HepG2 (cell line): Measurements from ENCODE around the gene DLEC1. TPM values are rescaled to one million over a fixed set of nuclear protein-coding genes. Genes with fewer than 3 reads are reported as not detected.
A peak's percentile ranks its signal among the peaks of the same experiment; 100 is the strongest.

Experiments
- CC2D1A ChIP-seq: sonication (generic); formaldehyde crosslinking; IDR thresholded peaks from 2 replicates; pipeline ENCODE4 v1.8.1; 2023; ENCODE audit warnings: mild to moderate bottlenecking, missing genetic modification reagents
- ETV5 ChIP-seq: IDR thresholded peaks from 2 replicates; pipeline ENCODE4 v1.6.1; 2018; ENCODE audit warnings: missing biosample characterization, missing genetic modification reagents, inconsistent platforms, borderline replicate concordance
- FOXK2 ChIP-seq: fragments of 450-650 bp; IDR thresholded peaks from 2 replicates; pipeline ENCODE4 v1.6.1; 2016
- HNRNPH1 ChIP-seq: fragments of 200-400 bp; formaldehyde crosslinking; optimal IDR thresholded peaks from 2 replicates; pipeline ENCODE3; 2017; ENCODE audit warnings: mild to moderate bottlenecking, low read depth, low read length
- HNRNPK ChIP-seq: fragments of 200-400 bp; formaldehyde crosslinking; IDR thresholded peaks from 2 replicates; pipeline ENCODE4 v1.6.1; 2018; ENCODE audit warnings: low read length, low read depth, moderate library complexity, mild to moderate bottlenecking; ENCODE audit not compliant: poor library complexity, severe bottlenecking
- MEIS2 ChIP-seq: sonication (generic); formaldehyde crosslinking; IDR thresholded peaks from 2 replicates; pipeline ENCODE4 v1.9.0; 2021; ENCODE audit warnings: mild to moderate bottlenecking, missing genetic modification reagents
- NFATC3 ChIP-seq: sonication (generic); formaldehyde crosslinking; IDR thresholded peaks from 2 replicates; pipeline ENCODE4 v1.5.1; 2020; ENCODE audit warnings: mild to moderate bottlenecking, missing genetic modification reagents
- POLR2G ChIP-seq: fragments of 200-400 bp; formaldehyde crosslinking; IDR thresholded peaks from 2 replicates; pipeline ENCODE4 v1.6.1; 2018; ENCODE audit warnings: mild to moderate bottlenecking, low read depth, low read length, moderate library complexity
- REXO4 ChIP-seq: sonication (generic); formaldehyde crosslinking; IDR thresholded peaks from 2 replicates; pipeline ENCODE4 v1.8.0; 2022; ENCODE audit warnings: missing genetic modification reagents, mild to moderate bottlenecking, borderline replicate concordance
- ZBTB42 ChIP-seq: sonication (generic); formaldehyde crosslinking; IDR thresholded peaks from 2 replicates; pipeline ENCODE4 v1.5.0; 2020; ENCODE audit warnings: mild to moderate bottlenecking, missing genetic modification reagents
- ZFP82 ChIP-seq: sonication (generic); formaldehyde crosslinking; IDR thresholded peaks from 2 replicates; pipeline ENCODE4 v1.5.1; 2020; ENCODE audit warnings: mild to moderate bottlenecking, missing genetic modification reagents, borderline replicate concordance
- ZNF496 ChIP-seq: sonication (generic); formaldehyde crosslinking; IDR thresholded peaks from 2 replicates; pipeline ENCODE4 v1.8.1; 2023; ENCODE audit warnings: mild to moderate bottlenecking, moderate library complexity, missing genetic modification reagents; ENCODE audit not compliant: insufficient replicate concordance
- ZNF619 ChIP-seq: sonication (generic); formaldehyde crosslinking; IDR thresholded peaks from 2 replicates; pipeline ENCODE4 v1.4.0; 2020; ENCODE audit warnings: mild to moderate bottlenecking, missing genetic modification reagents
- ZNF724P ChIP-seq: sonication (generic); formaldehyde crosslinking; IDR thresholded peaks from 2 replicates; pipeline ENCODE4 v1.8.0; 2022; ENCODE audit warnings: missing genetic modification reagents, borderline replicate concordance
- ZNF850 ChIP-seq: sonication (generic); formaldehyde crosslinking; conservative IDR thresholded peaks from 2 replicates; pipeline ENCODE4 v1.9.0; 2021; ENCODE audit warnings: mild to moderate bottlenecking, missing genetic modification reagents
- polyA plus RNA-seq, 8 experiments: library from polyadenylated mRNA; depleted of rRNA in 3 of 8; stranded (reverse) in 7 of 8; unstranded in 1 of 8; fragments of >200 nt; fragmentation: Illumina TruSeq in 4 of 8; extraction: Trizol in 4 of 8; gene quantifications; 2 replicates each; pipeline versions ENCODE4 v1.2.1 to v1.2.3, GENCODE V29; 2011 to 2016; ENCODE audit warnings: low read depth in 4 of 8, missing spikeins in 1 of 8, mixed read lengths in 1 of 8; ENCODE audit not compliant: insufficient read depth in 1 of 8
- total RNA-seq, 5 experiments: library from RNA; depleted of rRNA; stranded (reverse); fragments of >200 nt; fragmentation: Illumina TruSeq; extraction: Trizol; gene quantifications; 2 replicates each; pipeline ENCODE4 v1.2.3, GENCODE V29; 2016; ENCODE audit warnings: low read depth in 1 of 5
- TF ChIP-seq, protein P1 (sequence below): sonication (generic); formaldehyde crosslinking; IDR thresholded peaks from 2 replicates; pipeline ENCODE4 v1.4.0; 2020; ENCODE audit warnings: low read depth, missing genetic modification reagents
- TF ChIP-seq, protein P2 (sequence below): sonication (generic); formaldehyde crosslinking; IDR thresholded peaks from 2 replicates; pipeline ENCODE4 v1.5.0; 2020; ENCODE audit warnings: missing genetic modification reagents
- TF ChIP-seq, protein P3 (sequence below): sonication (generic); formaldehyde crosslinking; IDR thresholded peaks from 2 replicates; pipeline ENCODE4 v1.4.0; 2020; ENCODE audit warnings: mild to moderate bottlenecking, missing genetic modification reagents
- TF ChIP-seq, protein P4 (sequence below): sonication (generic); formaldehyde crosslinking; IDR thresholded peaks from 2 replicates; pipeline ENCODE4 v1.4.0; 2020; ENCODE audit warnings: missing genetic modification reagents

DLEC1 gene
- total and polyA plus RNA-seq, 2 of the 13 experiments (the other 11 are each of a cell fraction or from before 2014, with no cell fraction given) = 0.09 TPM; not detected in 1

DNA sequence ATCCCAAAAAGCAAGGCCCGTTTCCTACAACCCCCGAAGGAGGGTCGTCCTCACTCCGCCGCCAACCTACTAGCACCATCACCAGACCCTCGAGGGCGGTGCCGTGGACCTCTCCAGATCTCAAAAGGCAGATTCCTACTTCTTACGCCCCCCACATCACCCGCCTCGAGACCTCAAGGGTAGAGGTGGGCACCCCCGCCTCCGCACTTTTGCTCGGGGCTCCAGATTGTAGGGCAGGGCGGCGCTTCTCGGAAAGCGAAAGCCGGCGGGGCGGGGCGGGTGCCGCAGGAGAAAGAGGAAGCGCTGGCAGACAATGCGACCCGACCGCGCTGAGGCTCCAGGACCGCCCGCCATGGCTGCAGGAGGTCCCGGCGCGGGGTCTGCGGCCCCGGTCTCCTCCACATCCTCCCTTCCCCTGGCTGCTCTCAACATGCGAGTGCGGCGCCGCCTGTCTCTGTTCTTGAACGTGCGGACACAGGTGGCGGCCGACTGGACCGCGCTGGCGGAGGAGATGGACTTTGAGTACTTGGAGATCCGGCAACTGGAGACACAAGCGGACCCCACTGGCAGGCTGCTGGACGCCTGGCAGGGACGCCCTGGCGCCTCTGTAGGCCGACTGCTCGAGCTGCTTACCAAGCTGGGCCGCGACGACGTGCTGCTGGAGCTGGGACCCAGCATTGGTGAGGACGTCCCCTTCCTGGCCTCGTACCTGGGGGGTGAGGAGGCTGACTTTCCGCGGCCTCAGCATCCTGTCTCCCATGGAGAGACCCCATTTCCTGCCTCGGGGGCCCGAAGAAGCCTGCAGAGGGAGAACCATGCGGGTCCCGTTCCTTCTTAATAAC, 99.6 kb downstream of the DLEC1 start, which contains the start of gene MYD88 (continued):
- TF ChIP-seq, protein P1, sequence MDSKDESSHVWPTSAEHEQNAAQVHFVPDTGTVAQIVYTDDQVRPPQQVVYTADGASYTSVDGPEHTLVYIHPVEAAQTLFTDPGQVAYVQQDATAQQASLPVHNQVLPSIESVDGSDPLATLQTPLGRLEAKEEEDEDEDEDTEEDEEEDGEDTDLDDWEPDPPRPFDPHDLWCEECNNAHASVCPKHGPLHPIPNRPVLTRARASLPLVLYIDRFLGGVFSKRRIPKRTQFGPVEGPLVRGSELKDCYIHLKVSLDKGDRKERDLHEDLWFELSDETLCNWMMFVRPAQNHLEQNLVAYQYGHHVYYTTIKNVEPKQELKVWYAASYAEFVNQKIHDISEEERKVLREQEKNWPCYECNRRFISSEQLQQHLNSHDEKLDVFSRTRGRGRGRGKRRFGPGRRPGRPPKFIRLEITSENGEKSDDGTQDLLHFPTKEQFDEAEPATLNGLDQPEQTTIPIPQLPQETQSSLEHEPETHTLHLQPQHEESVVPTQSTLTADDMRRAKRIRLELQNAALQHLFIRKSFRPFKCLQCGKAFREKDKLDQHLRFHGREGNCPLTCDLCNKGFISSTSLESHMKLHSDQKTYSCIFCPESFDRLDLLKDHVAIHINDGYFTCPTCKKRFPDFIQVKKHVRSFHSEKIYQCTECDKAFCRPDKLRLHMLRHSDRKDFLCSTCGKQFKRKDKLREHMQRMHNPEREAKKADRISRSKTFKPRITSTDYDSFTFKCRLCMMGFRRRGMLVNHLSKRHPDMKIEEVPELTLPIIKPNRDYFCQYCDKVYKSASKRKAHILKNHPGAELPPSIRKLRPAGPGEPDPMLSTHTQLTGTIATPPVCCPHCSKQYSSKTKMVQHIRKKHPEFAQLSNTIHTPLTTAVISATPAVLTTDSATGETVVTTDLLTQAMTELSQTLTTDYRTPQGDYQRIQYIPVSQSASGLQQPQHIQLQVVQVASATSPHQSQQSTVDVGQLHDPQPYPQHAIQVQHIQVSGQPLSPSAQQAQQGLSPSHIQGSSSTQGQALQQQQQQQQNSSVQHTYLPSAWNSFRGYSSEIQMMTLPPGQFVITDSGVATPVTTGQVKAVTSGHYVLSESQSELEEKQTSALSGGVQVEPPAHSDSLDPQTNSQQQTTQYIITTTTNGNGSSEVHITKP = no peak; the same call in 1 of the 2 replicates
- TF ChIP-seq, protein P2, sequence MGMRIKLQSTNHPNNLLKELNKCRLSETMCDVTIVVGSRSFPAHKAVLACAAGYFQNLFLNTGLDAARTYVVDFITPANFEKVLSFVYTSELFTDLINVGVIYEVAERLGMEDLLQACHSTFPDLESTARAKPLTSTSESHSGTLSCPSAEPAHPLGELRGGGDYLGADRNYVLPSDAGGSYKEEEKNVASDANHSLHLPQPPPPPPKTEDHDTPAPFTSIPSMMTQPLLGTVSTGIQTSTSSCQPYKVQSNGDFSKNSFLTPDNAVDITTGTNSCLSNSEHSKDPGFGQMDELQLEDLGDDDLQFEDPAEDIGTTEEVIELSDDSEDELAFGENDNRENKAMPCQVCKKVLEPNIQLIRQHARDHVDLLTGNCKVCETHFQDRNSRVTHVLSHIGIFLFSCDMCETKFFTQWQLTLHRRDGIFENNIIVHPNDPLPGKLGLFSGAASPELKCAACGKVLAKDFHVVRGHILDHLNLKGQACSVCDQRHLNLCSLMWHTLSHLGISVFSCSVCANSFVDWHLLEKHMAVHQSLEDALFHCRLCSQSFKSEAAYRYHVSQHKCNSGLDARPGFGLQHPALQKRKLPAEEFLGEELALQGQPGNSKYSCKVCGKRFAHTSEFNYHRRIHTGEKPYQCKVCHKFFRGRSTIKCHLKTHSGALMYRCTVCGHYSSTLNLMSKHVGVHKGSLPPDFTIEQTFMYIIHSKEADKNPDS = no peak
- TF ChIP-seq NFATC3 (CRISPR knock-in tag) (no peak), FOXK2 (no peak), ZFP82 (no peak), REXO4 (CRISPR knock-in tag) (no peak), ZBTB42 (CRISPR knock-in tag) (no peak), ZNF496 (CRISPR knock-in tag) (no peak), HNRNPK (no peak), ZNF850 (CRISPR knock-in tag) (no peak), ZNF724P (CRISPR knock-in tag) (peak; percentile 94; the same call in 1 of the 2 replicates), POLR2G (peak; percentile 92), ETV5 (CRISPR knock-in tag) (peak; percentile 37; the same call in 1 of the 2 replicates), ZNF619 (no peak), CC2D1A (CRISPR knock-in tag) (0 out of 2 replicates have a peak, but pooled peaks have one; percentile 65), MEIS2 (peak; percentile 56; the same call in 1 of the 2 replicates), HNRNPH1 (no peak)
- TF ChIP-seq, protein P3, sequence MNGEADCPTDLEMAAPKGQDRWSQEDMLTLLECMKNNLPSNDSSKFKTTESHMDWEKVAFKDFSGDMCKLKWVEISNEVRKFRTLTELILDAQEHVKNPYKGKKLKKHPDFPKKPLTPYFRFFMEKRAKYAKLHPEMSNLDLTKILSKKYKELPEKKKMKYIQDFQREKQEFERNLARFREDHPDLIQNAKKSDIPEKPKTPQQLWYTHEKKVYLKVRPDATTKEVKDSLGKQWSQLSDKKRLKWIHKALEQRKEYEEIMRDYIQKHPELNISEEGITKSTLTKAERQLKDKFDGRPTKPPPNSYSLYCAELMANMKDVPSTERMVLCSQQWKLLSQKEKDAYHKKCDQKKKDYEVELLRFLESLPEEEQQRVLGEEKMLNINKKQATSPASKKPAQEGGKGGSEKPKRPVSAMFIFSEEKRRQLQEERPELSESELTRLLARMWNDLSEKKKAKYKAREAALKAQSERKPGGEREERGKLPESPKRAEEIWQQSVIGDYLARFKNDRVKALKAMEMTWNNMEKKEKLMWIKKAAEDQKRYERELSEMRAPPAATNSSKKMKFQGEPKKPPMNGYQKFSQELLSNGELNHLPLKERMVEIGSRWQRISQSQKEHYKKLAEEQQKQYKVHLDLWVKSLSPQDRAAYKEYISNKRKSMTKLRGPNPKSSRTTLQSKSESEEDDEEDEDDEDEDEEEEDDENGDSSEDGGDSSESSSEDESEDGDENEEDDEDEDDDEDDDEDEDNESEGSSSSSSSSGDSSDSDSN (CRISPR knock-in tag) = peak; percentile 97
- TF ChIP-seq, protein P4, sequence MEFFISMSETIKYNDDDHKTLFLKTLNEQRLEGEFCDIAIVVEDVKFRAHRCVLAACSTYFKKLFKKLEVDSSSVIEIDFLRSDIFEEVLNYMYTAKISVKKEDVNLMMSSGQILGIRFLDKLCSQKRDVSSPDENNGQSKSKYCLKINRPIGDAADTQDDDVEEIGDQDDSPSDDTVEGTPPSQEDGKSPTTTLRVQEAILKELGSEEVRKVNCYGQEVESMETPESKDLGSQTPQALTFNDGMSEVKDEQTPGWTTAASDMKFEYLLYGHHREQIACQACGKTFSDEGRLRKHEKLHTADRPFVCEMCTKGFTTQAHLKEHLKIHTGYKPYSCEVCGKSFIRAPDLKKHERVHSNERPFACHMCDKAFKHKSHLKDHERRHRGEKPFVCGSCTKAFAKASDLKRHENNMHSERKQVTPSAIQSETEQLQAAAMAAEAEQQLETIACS = no peak
